Neural crest cell (in vitro differentiated cells): ENCODE results near the gene MRS2. TPM values are rescaled to one million over a fixed set of nuclear protein-coding genes. Genes with fewer than 3 reads are reported as not detected.
A peak's percentile ranks its signal among the peaks of the same experiment; 100 is the strongest.

Experiments
- DNase-seq: peaks from one replicate; pipeline ENCODE4 v3.0.0; 2021; ENCODE audit warnings: low read depth, mixed read lengths, low spot score
- H3K27ac Mint-ChIP-seq: one replicate; pipeline ENCODE4 v1.8.0; 2021; ENCODE audit warnings: mild to moderate bottlenecking, mixed read lengths; ENCODE audit not compliant: unreplicated experiment
- H3K27me3 Mint-ChIP-seq: 2 replicates; pipeline ENCODE4 v1.8.0; 2021; ENCODE audit warnings: low read depth, mild to moderate bottlenecking, mixed read lengths
- H3K36me3 Mint-ChIP-seq: 2 replicates; pipeline ENCODE4 v1.8.0; 2021; ENCODE audit warnings: low read depth, mild to moderate bottlenecking, mixed read lengths
- H3K4me1 Mint-ChIP-seq: 2 replicates; pipeline ENCODE4 v1.8.0; 2021; ENCODE audit warnings: mixed read lengths
- H3K4me3 Mint-ChIP-seq: one replicate; pipeline ENCODE4 v1.8.0; 2021; ENCODE audit warnings: mild to moderate bottlenecking, mixed read lengths
- H3K9me3 Mint-ChIP-seq: 2 replicates; pipeline ENCODE4 v1.8.0; 2021; ENCODE audit warnings: mixed read lengths
- CTCF ChIP-seq: fragments of 200-600 bp; sonication (generic); conservative IDR thresholded peaks from 2 replicates; pipeline ENCODE4 v1.5.0; 2021; ENCODE audit warnings: antibody characterized with exemption, mild to moderate bottlenecking
- total RNA-seq: library from RNA; stranded (reverse); gene quantifications from 2 replicates; pipeline ENCODE4 v1.2.1, GENCODE V29; 2021

The MRS2 gene
- total RNA-seq, 1 donor from 2014 or later: 38.4 TPM

- Mint-ChIP-seq H3K27ac (no peak overlapping the region), H3K4me3 (no peak overlapping the region), H3K27me3 (no peaks in the 10 kb centered on the region), H3K4me1 (peaks cover 4% of the 10 kb centered on the region), H3K9me3 (no peaks in the 10 kb centered on the region), H3K36me3 (no peaks in the 10 kb centered on the region)
- DNase-seq: no peak
- TF ChIP-seq CTCF: no peak
Observed at GRCh38 chr6:24385536-24386269, 17.0 kb upstream of the MRS2 start.

- H3K4me1 Mint-ChIP-seq: no peaks in the 10 kb centered on the region
- H3K27ac Mint-ChIP-seq: peak overlapping the region; percentile 21
- H3K27me3 Mint-ChIP-seq: no peaks in the 10 kb centered on the region
- H3K36me3 Mint-ChIP-seq: no peaks in the 10 kb centered on the region
- no peak for DNase-seq
- H3K9me3 Mint-ChIP-seq: no peaks in the 10 kb centered on the region
- H3K4me3 Mint-ChIP-seq: no peak overlapping the region
- TF ChIP-seq CTCF: no peak
Observed at GRCh38 chr6:24387818-24388217, 14.9 kb upstream of the MRS2 start.

GRCh38 chr6:24391208-24391607, 11.5 kb upstream of the MRS2 start:
- H3K4me3 Mint-ChIP-seq: no peak overlapping the region
- no peak overlapping the region for H3K27ac Mint-ChIP-seq

GRCh38 chr6:24391756-24392405, 10.9 kb upstream of the MRS2 start:
- Mint-ChIP-seq H3K4me1 (no peaks in the 10 kb centered on the region), H3K4me3 (no peak overlapping the region), H3K27ac (no peak overlapping the region), H3K27me3 (no peaks in the 10 kb centered on the region), H3K9me3 (peaks cover 7% of the 10 kb centered on the region), H3K36me3 (no peaks in the 10 kb centered on the region)
- TF ChIP-seq CTCF: no peak
- DNase-seq: no peak

More at GRCh38 chr6:24391208-24391607, 11.5 kb upstream of the MRS2 start:
- Mint-ChIP-seq H3K4me1 (no peaks in the 10 kb centered on the region), H3K36me3 (no peaks in the 10 kb centered on the region), H3K27me3 (no peaks in the 10 kb centered on the region), H3K9me3 (no peaks in the 10 kb centered on the region)
- no peak for DNase-seq
- no peak for TF ChIP-seq CTCF

GRCh38 chr6:24394061-24394779, 8.5 kb upstream of the MRS2 start:
- Mint-ChIP-seq H3K9me3 (peaks cover 11% of the 10 kb centered on the region), H3K27ac (no peak overlapping the region)

More at GRCh38 chr6:24394061-24394779, 8.5 kb upstream of the MRS2 start:
- Mint-ChIP-seq H3K4me1 (no peaks in the 10 kb centered on the region), H3K36me3 (no peaks in the 10 kb centered on the region), H3K27me3 (peaks cover 10% of the 10 kb centered on the region), H3K4me3 (no peak overlapping the region)
- TF ChIP-seq CTCF: no peak
- DNase-seq: no peak
